Esophagus squamous epithelium (tissue), 5 donors: ENCODE measurements around the gene CENPO. TPM values are rescaled to one million over a fixed set of nuclear protein-coding genes. Genes with fewer than 3 reads are reported as not detected.

ENCODE experiments used
- DNase-seq: peaks from one replicate; lab custom pipeline; 2025; lab: John Stamatoyannopoulos, UW
- H3K27ac ChIP-seq, 4 donors: fragments of 200-600 bp; sonication (generic); one replicate each; pipeline ENCODE4 v1.5.1; 2016 to 2019; ENCODE audit warnings: mild to moderate bottlenecking in 1 of 4
- H3K27me3 ChIP-seq, 4 donors: fragments of 200-600 bp; sonication (generic); 1 replicate in 3 of 4; 2 replicates in 1 of 4; pipeline versions ENCODE4 v1.5.1 to v1.6.0; 2017 to 2021; ENCODE audit warnings: antibody characterized with exemption in 1 of 4
- H3K36me3 ChIP-seq, 3 donors: fragments of 200-600 bp; sonication (generic); one replicate each; pipeline ENCODE4 v1.5.1; 2016 to 2019
- H3K4me1 ChIP-seq, 3 donors: fragments of 200-600 bp; sonication (generic); one replicate each; pipeline ENCODE4 v1.5.1; 2017 to 2019
- H3K4me3 ChIP-seq, 4 donors: fragments of 200-600 bp; sonication (generic); 1 replicate in 3 of 4; 2 replicates in 1 of 4; pipeline ENCODE4 v1.5.1; 2016 to 2019; ENCODE audit warnings: mild to moderate bottlenecking in 2 of 4, moderate library complexity in 1 of 4
- H3K9me3 ChIP-seq, 3 donors: fragments of 200-600 bp; sonication (generic); one replicate each; pipeline ENCODE4 v1.5.1; 2016 to 2019
- CTCF ChIP-seq, 6 experiments: fragments of 450-650 bp in 4 of 6; fragments of 200-600 bp in 2 of 6; sonication (generic) in 2 of 6; IDR thresholded peaks; one replicate each; pipeline ENCODE4 v1.5.1; 2016 to 2019; ENCODE audit warnings: antibody characterized with exemption in 6 of 6, mild to moderate bottlenecking in 4 of 6, moderate library complexity in 4 of 6
- POLR2A ChIP-seq, 4 donors: fragments of 450-650 bp; IDR thresholded peaks; one replicate each; pipeline ENCODE4 v1.6.1; 2017; ENCODE audit warnings: antibody characterized with exemption in 4 of 4, mild to moderate bottlenecking in 4 of 4, moderate library complexity in 3 of 4
- WGBS, 2 donors: methylation state at CpG; one replicate each; pipeline ENCODE4 v1.1.5; 2018; 5-methylcytosine and 5-hydroxymethylcytosine counted together
- intact Hi-C: fragments of 100-400 bp; cut with DNase I; formaldehyde crosslinking; loops from one replicate; pipeline ENCODE4 v1.15.0; 2022
- total RNA-seq, 4 donors: library from RNA; depleted of rRNA; stranded (reverse); fragments of >200 nt; gene quantifications; one replicate each; pipeline ENCODE4 v1.1.0, GENCODE V29; 2016
- donor health status: DM: yes; HTN: yes; CAD: no.

Gene CENPO
- total RNA-seq, 4 donors from 2014 or later, result 3.5 to 12.2 (median 6.4) TPM

- no peak for DNase-seq
- 65 to 81% methylated on average over 4 of the region's 4 CpGs for WGBS, 2 donors
- intact Hi-C loops, result no loop called here
Measured at GRCh38 chr2:24816884-24817283, 23.7 kb downstream of the CENPO start.

GRCh38 chr2:24818721-24819167, 25.5 kb downstream of the CENPO start:
- H3K9me3 ChIP-seq, result no peaks in the 10 kb centered on the region
- H3K27me3 ChIP-seq, result no peaks in the 10 kb centered on the region
- intact Hi-C loops, result no loop called here
- WGBS, 2 donors, result 77 to 87% methylated on average over 5 to 7 of the region's 9 CpGs
- no peak overlapping the region for H3K4me3 ChIP-seq
- H3K4me1 ChIP-seq, result no peaks in the 10 kb centered on the region
- peaks cover 0 to 91% (median 7%) of the 10 kb centered on the region in 3 donors for H3K36me3 ChIP-seq
- TF ChIP-seq CTCF (IDR thresholded peaks at IDR 0.05) (no peak), POLR2A (IDR thresholded peaks at IDR 0.05) (no peak)
- H3K27ac ChIP-seq, result no peak overlapping the region
- no peak for DNase-seq

More at GRCh38 chr2:24816884-24817283, 23.7 kb downstream of the CENPO start:
- H3K4me3 ChIP-seq, result no peak overlapping the region
- no peaks in the 10 kb centered on the region for H3K9me3 ChIP-seq
- no peaks in the 10 kb centered on the region for H3K4me1 ChIP-seq
- H3K36me3 ChIP-seq, result peaks cover 0 to 74% (median 7%) of the 10 kb centered on the region in 3 donors
- no peak for TF ChIP-seq POLR2A (IDR thresholded peaks at IDR 0.05)
- TF ChIP-seq CTCF (IDR thresholded peaks at IDR 0.05), result no peak
- H3K27ac ChIP-seq, result no peak overlapping the region
- no peaks in the 10 kb centered on the region for H3K27me3 ChIP-seq

- WGBS, 2 donors, result 78 to 88% methylated on average over 3 to 9 of the region's 21 CpGs
- H3K36me3 ChIP-seq, result peaks cover 0 to 97% (median 7%) of the 10 kb centered on the region in 3 donors
- H3K27ac ChIP-seq, result no peak overlapping the region
- intact Hi-C loops, result no loop called here
- no peaks in the 10 kb centered on the region for H3K4me1 ChIP-seq
- no peak for DNase-seq
- H3K9me3 ChIP-seq, result no peaks in the 10 kb centered on the region
- no peak overlapping the region for H3K4me3 ChIP-seq
- H3K27me3 ChIP-seq, result no peaks in the 10 kb centered on the region
- TF ChIP-seq POLR2A (IDR thresholded peaks at IDR 0.05) (no peak), CTCF (IDR thresholded peaks at IDR 0.05) (no peak)
Measured at GRCh38 chr2:24819442-24820174, 26.4 kb downstream of the CENPO start.

GRCh38 chr2:24820175-24820513, 26.9 kb downstream of the CENPO start:
- Histone ChIP-seq H3K36me3 (peaks cover 0 to 92% (median 7%) of the 10 kb centered on the region in 3 donors), H3K4me1 (no peaks in the 10 kb centered on the region), H3K27ac (no peak overlapping the region), H3K27me3 (no peaks in the 10 kb centered on the region), H3K9me3 (no peaks in the 10 kb centered on the region), H3K4me3 (no peak overlapping the region)
- intact Hi-C loops, result no loop called here
- DNase-seq, result no peak
- WGBS, 2 donors, result 82 to 90% methylated on average over 2 of the region's 7 CpGs
- TF ChIP-seq POLR2A (IDR thresholded peaks at IDR 0.05) (no peak), CTCF (IDR thresholded peaks at IDR 0.05) (no peak)

GRCh38 chr2:24820598-24821432, 27.6 kb downstream of the CENPO start:
- Histone ChIP-seq H3K9me3 (no peaks in the 10 kb centered on the region), H3K4me1 (no peaks in the 10 kb centered on the region), H3K4me3 (no peak overlapping the region), H3K36me3 (peaks cover 0 to 89% (median 7%) of the 10 kb centered on the region in 3 donors), H3K27ac (no peak overlapping the region), H3K27me3 (no peaks in the 10 kb centered on the region)
- intact Hi-C loops, result no loop called here
- 85 to 91% methylated on average over 10 to 16 of the region's 17 CpGs for WGBS, 2 donors
- no peak for DNase-seq
- TF ChIP-seq CTCF (IDR thresholded peaks at IDR 0.05) (no peak), POLR2A (IDR thresholded peaks at IDR 0.05) (no peak)
